Breast epithelium (tissue), 4 donors: ENCODE measurements around the gene MIX23. TPM values are rescaled to one million over a fixed set of nuclear protein-coding genes. Genes with fewer than 3 reads are reported as not detected.

ENCODE experiments used
- DNase-seq, 2 donors: peaks; one replicate each; pipeline ENCODE4 v3.0.0-alpha.2; 2019; ENCODE audit warnings: low spot score in 2 of 2
- H3K27ac ChIP-seq, 2 donors: fragments of 200-600 bp; sonication (generic) in 1 of 2; one replicate each; pipeline ENCODE4 v1.5.1; 2016 to 2019; ENCODE audit warnings: mild to moderate bottlenecking in 1 of 2
- H3K27me3 ChIP-seq, 2 donors: fragments of 200-600 bp; sonication (generic) in 1 of 2; one replicate each; pipeline versions ENCODE4 v1.5.1 to v1.6.0; 2017 to 2019; ENCODE audit warnings: control low read depth in 1 of 2, mild to moderate bottlenecking in 1 of 2
- H3K36me3 ChIP-seq: fragments of 200-600 bp; one replicate; pipeline ENCODE4 v1.5.1; 2019
- H3K4me1 ChIP-seq, 2 donors: fragments of 200-600 bp; sonication (generic); one replicate each; pipeline ENCODE4 v1.5.1; 2016 to 2019; ENCODE audit warnings: control low read depth in 1 of 2
- H3K4me3 ChIP-seq, 3 donors: fragments of 200-600 bp; sonication (generic); 1 replicate in 2 of 3; 2 replicates in 1 of 3; pipeline ENCODE4 v1.5.1; 2016 to 2019; ENCODE audit warnings: mild to moderate bottlenecking in 3 of 3, moderate library complexity in 2 of 3
- H3K9me3 ChIP-seq, 2 donors: fragments of 200-600 bp; sonication (generic) in 1 of 2; one replicate each; pipeline ENCODE4 v1.5.1; 2016 to 2019; ENCODE audit warnings: control low read depth in 1 of 2
- CTCF ChIP-seq, 3 donors: fragments of 450-650 bp; IDR thresholded peaks; one replicate each; pipeline ENCODE4 v1.5.1; 2016 to 2017; ENCODE audit warnings: antibody characterized with exemption in 3 of 3, mild to moderate bottlenecking in 3 of 3, moderate library complexity in 3 of 3
- POLR2A ChIP-seq: fragments of 450-650 bp; IDR thresholded peaks from one replicate; pipeline ENCODE4 v1.6.1; 2016; ENCODE audit warnings: antibody characterized with exemption, mild to moderate bottlenecking, moderate library complexity
- POLR2AphosphoS5 ChIP-seq, 3 donors: sonication (generic); formaldehyde crosslinking; IDR thresholded peaks; one replicate each; pipeline ENCODE4 v1.6.1; 2017; ENCODE audit warnings: antibody characterized with exemption in 3 of 3
- intact Hi-C: fragments of 100-400 bp; cut with DNase I; formaldehyde crosslinking; loops from one replicate; pipeline ENCODE4 v1.15.1; 2023; ENCODE audit warnings: low total_unique reads
- total RNA-seq, 3 donors: library from RNA; depleted of rRNA; stranded (reverse); fragments of >200 nt; gene quantifications; one replicate each; pipeline ENCODE4 v1.1.0, GENCODE V29; 2016

MIX23 gene
- total RNA-seq = 10 to 100 TPM; 10.8 to 20.3 (median 15.0) TPM

- intact Hi-C loops = no loop called here
- H3K36me3 ChIP-seq = no peaks in the 10 kb centered on the region
- peak within 1 kb of the TSS; percentile 75 to 88 (median 87) for H3K4me3 ChIP-seq
- H3K27me3 ChIP-seq = no peaks in the 10 kb centered on the region
- H3K9me3 ChIP-seq = no peaks in the 10 kb centered on the region
- peak; percentile 78 to 85 for DNase-seq
- H3K27ac ChIP-seq = peak within 1 kb of the TSS; percentile 89 to 93
- TF ChIP-seq POLR2AphosphoS5 (IDR thresholded peaks at IDR 0.05) = peak; percentile 42 to 70 (median 48)
- TF ChIP-seq POLR2A = no peak
- no peak for TF ChIP-seq CTCF (IDR thresholded peaks at IDR 0.05)
- no peaks in the 10 kb centered on the region for H3K4me1 ChIP-seq
These were observed at the start of gene MIX23 for GRCh38 chr3:122382888-122383666. Gene MIX23 (minus strand): TSS chr3:122383231. CDS start chr3:122383224, 7 bp downstream.

- Histone ChIP-seq H3K4me3 (no peak overlapping the region), H3K27ac (no peak overlapping the region), H3K36me3 (no peaks in the 10 kb centered on the region), H3K9me3 (no peaks in the 10 kb centered on the region), H3K27me3 (no peaks in the 10 kb centered on the region), H3K4me1 (no peaks in the 10 kb centered on the region)
- intact Hi-C loops = no loop called here
- no peak for TF ChIP-seq POLR2A
- no peak for TF ChIP-seq POLR2AphosphoS5 (IDR thresholded peaks at IDR 0.05)
- TF ChIP-seq CTCF (IDR thresholded peaks at IDR 0.05) = no peak
- DNase-seq = no peak
These were observed 47.3 kb upstream of the MIX23 start for GRCh38 chr3:122430371-122430770.

GRCh38 chr3:122427857-122428471 lies 44.9 kb upstream of the MIX23 start:
- intact Hi-C loops = no loop called here
- no peaks in the 10 kb centered on the region for H3K9me3 ChIP-seq
- no peak overlapping the region for H3K27ac ChIP-seq
- TF ChIP-seq POLR2A = no peak
- TF ChIP-seq POLR2AphosphoS5 (IDR thresholded peaks at IDR 0.05) = no peak
- TF ChIP-seq CTCF (IDR thresholded peaks at IDR 0.05) = no peak
- no peaks in the 10 kb centered on the region for H3K27me3 ChIP-seq
- no peaks in the 10 kb centered on the region for H3K4me1 ChIP-seq
- H3K36me3 ChIP-seq = peaks cover 6% of the 10 kb centered on the region
- H3K4me3 ChIP-seq = no peak overlapping the region
- no peak for DNase-seq

- no peak overlapping the region for H3K27ac ChIP-seq
- no peak overlapping the region for H3K4me3 ChIP-seq
- DNase-seq = no peak
- peaks cover 6% of the 10 kb centered on the region for H3K36me3 ChIP-seq
- no peaks in the 10 kb centered on the region for H3K4me1 ChIP-seq
- TF ChIP-seq CTCF (IDR thresholded peaks at IDR 0.05) = no peak
- intact Hi-C loops = no loop called here
- no peaks in the 10 kb centered on the region for H3K27me3 ChIP-seq
- no peaks in the 10 kb centered on the region for H3K9me3 ChIP-seq
These were observed 38.8 kb upstream of the MIX23 start for GRCh38 chr3:122421836-122422235.

- no peak overlapping the region for H3K4me3 ChIP-seq
- H3K27ac ChIP-seq = no peak overlapping the region
- no peaks in the 10 kb centered on the region for H3K4me1 ChIP-seq
- TF ChIP-seq POLR2AphosphoS5 (IDR thresholded peaks at IDR 0.05) (no peak), POLR2A (no peak), CTCF (IDR thresholded peaks at IDR 0.05) (no peak)
- DNase-seq = no peak
- H3K9me3 ChIP-seq = no peaks in the 10 kb centered on the region
- no peaks in the 10 kb centered on the region for H3K27me3 ChIP-seq
- H3K36me3 ChIP-seq = peaks cover 6% of the 10 kb centered on the region
- intact Hi-C loops = no loop called here
These were observed 38.1 kb upstream of the MIX23 start for GRCh38 chr3:122421101-122421500.
